Panc1 (cell line): Measurements from ENCODE around the gene COPZ1. TPM values are rescaled to one million over a fixed set of nuclear protein-coding genes. Genes with fewer than 3 reads are reported as not detected.
A peak's percentile ranks its signal among the peaks of the same experiment; 100 is the strongest.

Experiments used
- ATAC-seq: fragments of 200-7000 bp; cut with Tn5 transposase; 2 replicates; pipeline ENCODE4 v1.9.1; 2020; ENCODE audit warnings: mild to moderate bottlenecking, moderate library complexity
- Bru-seq: library from RNA; stranded (reverse); fragments of 400-500 nt; gene quantifications from one replicate; lab custom pipeline; 2021; lab: Mats Ljungman, UMichigan
- BruChase-seq, 2 experiments: library from RNA; stranded (reverse); fragments of 400-500 nt; gene quantifications; one replicate each; lab custom pipeline; 2021; lab: Mats Ljungman, UMichigan
- BruUV-seq: library from RNA; stranded (reverse); fragments of 400-500 nt; replicated peaks from 2 replicates; lab custom pipeline; 2021; lab: Mats Ljungman, UMichigan
- CTCF ChIA-PET: fragments of 300-600 bp; sonication (Branson Sonifier 250); formaldehyde crosslinking; loops from one replicate; lab custom pipeline; 2022; ENCODE audit warnings: antibody characterized with exemption; lab: Charles Lee
- POLR2A ChIA-PET: fragments of 300-600 bp; sonication (Branson Sonifier 250); formaldehyde crosslinking; loops from one replicate; lab custom pipeline; 2022; ENCODE audit warnings: antibody characterized with exemption; lab: Charles Lee
- DNase-seq: peaks from one replicate; pipeline ENCODE4 v3.0.0-alpha.2; 2010; ENCODE audit warnings: low read depth, low spot score
- H3K27ac ChIP-seq: 2 replicates; pipeline ENCODE4 v1.5.1; 2011; ENCODE audit warnings: mild to moderate bottlenecking, low read length, inconsistent platforms
- H3K27me3 ChIP-seq: fragments of 200-500 bp; sonication (Bioruptor generic); 2 replicates; pipeline ENCODE4 v1.6.0; 2014; ENCODE audit warnings: low read length, inconsistent platforms; ENCODE audit not compliant: control insufficient read depth, insufficient read depth
- H3K36me3 ChIP-seq: fragments of 200-500 bp; sonication (Bioruptor generic); 2 replicates; pipeline ENCODE4 v1.5.1; 2014; ENCODE audit warnings: inconsistent platforms, mild to moderate bottlenecking, low read length, moderate library complexity; ENCODE audit not compliant: control insufficient read depth, insufficient read depth
- H3K4me1 ChIP-seq: 2 replicates; pipeline ENCODE4 v1.5.1; 2011; ENCODE audit warnings: inconsistent platforms, mild to moderate bottlenecking, low read length, moderate library complexity; ENCODE audit not compliant: control insufficient read depth, insufficient read depth
- H3K4me3 ChIP-seq, 2 experiments: 2 replicates each; pipeline ENCODE4 v1.5.1; 2011 to 2012; ENCODE audit warnings: low read depth in 2 of 2, low read length in 2 of 2, mild to moderate bottlenecking in 2 of 2, inconsistent platforms in 1 of 2, moderate library complexity in 1 of 2
- H3K9me3 ChIP-seq: fragments of 200-500 bp; sonication (Bioruptor generic); 2 replicates; pipeline ENCODE4 v1.5.1; 2014; ENCODE audit warnings: low read depth, mild to moderate bottlenecking, inconsistent platforms, low read length, moderate library complexity; ENCODE audit not compliant: control insufficient read depth, insufficient read depth
- POLR2AphosphoS5 ChIP-seq: IDR thresholded peaks from 2 replicates; pipeline ENCODE4 v1.6.1; 2012; ENCODE audit warnings: mild to moderate bottlenecking, low read depth, low read length, moderate library complexity
- SIN3A ChIP-seq: IDR thresholded peaks from 2 replicates; pipeline ENCODE4 v1.6.1; 2012; ENCODE audit warnings: low read depth, mild to moderate bottlenecking, low read length, moderate library complexity, borderline replicate concordance; ENCODE audit not compliant: insufficient read depth
- TCF7L2 ChIP-seq: IDR thresholded peaks from 2 replicates; pipeline ENCODE4 v1.6.1; 2011; ENCODE audit warnings: mild to moderate bottlenecking, low read depth, low read length, inconsistent platforms
- in situ Hi-C: cut with HindIII; loops from 2 replicates; pipeline ENCODE4 v1.10.0; 2016; ENCODE audit warnings: low sequenced_read_pairs, low pct_unique_long_range_greater_than_20kb
- intact Hi-C: fragments of 100-400 bp; cut with micrococcal nuclease; formaldehyde crosslinking; loops from one replicate; pipeline ENCODE4 v1.10.0; 2022; ENCODE audit not compliant: unreplicated experiment
- long read RNA-seq: library from polyadenylated mRNA; unstranded; transcript quantifications from one replicate; pipeline ENCODE4 v2.0.0, GENCODE V29; 2021; ENCODE audit not compliant: unreplicated experiment
- polyA plus RNA-seq: library from polyadenylated mRNA; unstranded; fragments of >200 nt; gene quantifications from one replicate; pipeline ENCODE4 v1.2.1, GENCODE V29; 2012; ENCODE audit warnings: missing spikeins; ENCODE audit not compliant: insufficient read length
- total RNA-seq: library from RNA; stranded (reverse); gene quantifications from one replicate; pipeline ENCODE4 v1.2.1, GENCODE V29; 2021; ENCODE audit not compliant: unreplicated experiment
- TF ChIP-seq, protein P1 (sequence below), 2 experiments: IDR thresholded peaks; 2 replicates each; pipeline ENCODE4 v1.6.1; 2011 to 2012; ENCODE audit warnings: low read depth in 2 of 2, control low read depth in 1 of 2, low read length in 1 of 2, mild to moderate bottlenecking in 1 of 2, moderate library complexity in 1 of 2; ENCODE audit not compliant: insufficient read depth in 1 of 2
- TF ChIP-seq, protein P2 (sequence below): fragments of 450-650 bp; IDR thresholded peaks from 2 replicates; pipeline ENCODE4 v1.5.1; 2017; ENCODE audit warnings: mild to moderate bottlenecking

Gene COPZ1, protein sequence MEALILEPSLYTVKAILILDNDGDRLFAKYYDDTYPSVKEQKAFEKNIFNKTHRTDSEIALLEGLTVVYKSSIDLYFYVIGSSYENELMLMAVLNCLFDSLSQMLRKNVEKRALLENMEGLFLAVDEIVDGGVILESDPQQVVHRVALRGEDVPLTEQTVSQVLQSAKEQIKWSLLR
- total RNA-seq (175 TPM), Bru-seq, nascent RNA (percentile 87 among the genes with signal in this experiment), BruChase-seq, experiment 1, labeled RNA remaining after a 2-hour chase (percentile 94 among the genes with signal in this experiment), BruChase-seq, experiment 2, labeled RNA remaining after a 6-hour chase (percentile 98 among the genes with signal in this experiment)
- 147 TPM for polyA plus RNA-seq
- long read RNA-seq, transcript COPZ1-201 (9 exons, 1,897 nt), result major isoform, 108 of 256 reads
- long read RNA-seq, transcript COPZ1-202 (8 exons, 880 nt), result minor isoform, 8 of 256 reads
- long read RNA-seq, partial matches to known transcripts, result 12 of 256 reads
- long read RNA-seq, other reads (novel, unspliced or antisense), result 127 of 256 reads

DNA sequence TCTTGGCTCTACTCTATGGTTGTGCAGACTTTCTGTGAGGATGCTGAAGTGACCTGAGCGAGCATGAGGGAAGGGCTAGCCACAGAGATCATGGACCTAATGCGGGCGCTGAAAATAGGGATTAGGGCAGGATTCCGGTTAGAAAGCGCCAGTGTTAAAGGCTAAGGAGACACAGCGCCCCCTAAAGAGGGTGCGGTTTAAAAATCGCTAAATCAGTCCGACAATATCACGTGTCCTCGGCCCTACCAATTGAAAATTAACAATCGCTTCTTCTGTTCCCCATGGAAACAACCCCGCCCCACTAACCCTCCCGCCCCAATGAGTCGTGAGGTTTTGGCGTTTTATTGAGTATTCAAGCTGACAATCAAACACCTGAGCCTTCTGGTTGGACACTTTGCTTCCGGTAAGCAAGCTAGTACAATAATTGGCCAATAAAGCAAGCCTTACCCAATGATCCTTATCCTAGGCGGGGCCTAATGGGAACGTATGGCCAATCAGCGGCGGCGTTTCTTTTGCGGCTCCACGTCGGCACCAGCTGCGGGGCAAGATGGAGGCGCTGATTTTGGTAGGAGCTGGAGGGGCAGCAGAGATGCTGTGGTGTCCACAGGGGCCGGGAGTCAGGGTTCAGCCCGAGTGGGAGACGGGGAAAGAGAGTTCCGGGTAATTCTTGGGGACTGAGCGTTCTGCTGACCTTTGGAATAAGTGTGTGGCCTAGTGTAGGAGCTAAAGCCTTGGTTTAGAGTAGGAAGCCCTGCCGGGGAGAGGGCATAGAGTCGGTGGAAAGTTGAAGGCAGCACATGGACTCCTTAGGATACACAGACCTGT lies at the start of gene COPZ1:
TSS of gene COPZ1 (plus strand) at position 515 of the 825 bp plus-strand sequence. CDS start at position 548, 33 bp downstream.
- in situ Hi-C loops, result no loop called here
- intact Hi-C loops, result loop anchor here (2.0 kb wide), 1 partner anchor 36 kb away; no protein-coding TSS in a partner anchor
- Histone ChIP-seq H3K27ac (peak within 1 kb of the TSS; percentile 94), H3K9me3 (no peaks in the 10 kb centered on the region), H3K4me1 (peaks cover 18% of the 10 kb centered on the region), H3K27me3 (no peaks in the 10 kb centered on the region), H3K36me3 (peaks cover 3% of the 10 kb centered on the region), H3K4me3 (peak within 1 kb of the TSS; percentile 93 to 98)
- TF ChIP-seq POLR2AphosphoS5, result peak; percentile 90
- TF ChIP-seq SIN3A, result peak; percentile 68; the same call in 1 of the 2 replicates
- TF ChIP-seq, protein P1, sequence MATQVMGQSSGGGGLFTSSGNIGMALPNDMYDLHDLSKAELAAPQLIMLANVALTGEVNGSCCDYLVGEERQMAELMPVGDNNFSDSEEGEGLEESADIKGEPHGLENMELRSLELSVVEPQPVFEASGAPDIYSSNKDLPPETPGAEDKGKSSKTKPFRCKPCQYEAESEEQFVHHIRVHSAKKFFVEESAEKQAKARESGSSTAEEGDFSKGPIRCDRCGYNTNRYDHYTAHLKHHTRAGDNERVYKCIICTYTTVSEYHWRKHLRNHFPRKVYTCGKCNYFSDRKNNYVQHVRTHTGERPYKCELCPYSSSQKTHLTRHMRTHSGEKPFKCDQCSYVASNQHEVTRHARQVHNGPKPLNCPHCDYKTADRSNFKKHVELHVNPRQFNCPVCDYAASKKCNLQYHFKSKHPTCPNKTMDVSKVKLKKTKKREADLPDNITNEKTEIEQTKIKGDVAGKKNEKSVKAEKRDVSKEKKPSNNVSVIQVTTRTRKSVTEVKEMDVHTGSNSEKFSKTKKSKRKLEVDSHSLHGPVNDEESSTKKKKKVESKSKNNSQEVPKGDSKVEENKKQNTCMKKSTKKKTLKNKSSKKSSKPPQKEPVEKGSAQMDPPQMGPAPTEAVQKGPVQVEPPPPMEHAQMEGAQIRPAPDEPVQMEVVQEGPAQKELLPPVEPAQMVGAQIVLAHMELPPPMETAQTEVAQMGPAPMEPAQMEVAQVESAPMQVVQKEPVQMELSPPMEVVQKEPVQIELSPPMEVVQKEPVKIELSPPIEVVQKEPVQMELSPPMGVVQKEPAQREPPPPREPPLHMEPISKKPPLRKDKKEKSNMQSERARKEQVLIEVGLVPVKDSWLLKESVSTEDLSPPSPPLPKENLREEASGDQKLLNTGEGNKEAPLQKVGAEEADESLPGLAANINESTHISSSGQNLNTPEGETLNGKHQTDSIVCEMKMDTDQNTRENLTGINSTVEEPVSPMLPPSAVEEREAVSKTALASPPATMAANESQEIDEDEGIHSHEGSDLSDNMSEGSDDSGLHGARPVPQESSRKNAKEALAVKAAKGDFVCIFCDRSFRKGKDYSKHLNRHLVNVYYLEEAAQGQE (IDR thresholded peaks at IDR 0.05; ENCODE audit: insufficient read depth in 1 of 2, low read depth in 2 of 2, low read length in 1 of 2), result no peak; a peak in 1 of 4 replicates
- 0 out of 2 replicates have a peak, but pooled peaks have one; percentile 24 for TF ChIP-seq TCF7L2
- TF ChIP-seq, protein P2, sequence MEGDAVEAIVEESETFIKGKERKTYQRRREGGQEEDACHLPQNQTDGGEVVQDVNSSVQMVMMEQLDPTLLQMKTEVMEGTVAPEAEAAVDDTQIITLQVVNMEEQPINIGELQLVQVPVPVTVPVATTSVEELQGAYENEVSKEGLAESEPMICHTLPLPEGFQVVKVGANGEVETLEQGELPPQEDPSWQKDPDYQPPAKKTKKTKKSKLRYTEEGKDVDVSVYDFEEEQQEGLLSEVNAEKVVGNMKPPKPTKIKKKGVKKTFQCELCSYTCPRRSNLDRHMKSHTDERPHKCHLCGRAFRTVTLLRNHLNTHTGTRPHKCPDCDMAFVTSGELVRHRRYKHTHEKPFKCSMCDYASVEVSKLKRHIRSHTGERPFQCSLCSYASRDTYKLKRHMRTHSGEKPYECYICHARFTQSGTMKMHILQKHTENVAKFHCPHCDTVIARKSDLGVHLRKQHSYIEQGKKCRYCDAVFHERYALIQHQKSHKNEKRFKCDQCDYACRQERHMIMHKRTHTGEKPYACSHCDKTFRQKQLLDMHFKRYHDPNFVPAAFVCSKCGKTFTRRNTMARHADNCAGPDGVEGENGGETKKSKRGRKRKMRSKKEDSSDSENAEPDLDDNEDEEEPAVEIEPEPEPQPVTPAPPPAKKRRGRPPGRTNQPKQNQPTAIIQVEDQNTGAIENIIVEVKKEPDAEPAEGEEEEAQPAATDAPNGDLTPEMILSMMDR, result peak; percentile 94
- POLR2A ChIA-PET, result interaction anchor here (0.6 to 1.2 kb wide), 10 partner anchors 28 to 1485 kb away, joined by 3 to 21 read pairs (median 4); partner anchors contain the start of genes CBX5 and HNRNPA1
- CTCF ChIA-PET, result interaction anchor here (0.6 to 1.7 kb wide), 28 partner anchors 9 to 534 kb away, joined by 3 to 23 read pairs (median 6); partner anchors contain the start of genes CBX5, HNRNPA1 and NFE2
- DNase-seq, result peak; percentile 99
- BruUV-seq, result no TSS peak
- ATAC-seq, result peak; percentile 97

DNA sequence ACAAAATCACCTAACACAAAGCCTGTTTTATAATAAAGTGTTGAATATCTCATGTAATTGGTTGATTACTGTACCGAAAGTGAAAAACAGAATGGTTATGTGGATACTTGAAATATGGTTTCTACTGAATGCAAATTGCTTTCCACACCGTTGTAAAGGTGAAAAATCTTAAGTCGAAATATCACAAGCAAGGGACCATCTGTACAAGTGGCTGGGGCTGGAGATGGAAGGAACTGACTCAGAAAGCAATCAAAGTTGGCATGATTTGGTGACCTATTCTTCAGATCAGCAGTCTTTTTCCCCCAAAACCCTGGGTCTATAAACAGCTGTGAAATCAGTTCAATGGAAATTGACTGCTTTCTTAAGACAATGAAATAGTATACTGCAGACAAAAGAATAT lies 48.6 kb upstream of the COPZ1 start:
- ChIA-PET POLR2A (interaction anchor here (1.1 kb wide), 1 partner anchor 17 kb away, joined by 10 read pairs; no protein-coding TSS in a partner anchor), CTCF (no interaction called here)
- in situ Hi-C loops, result no loop called here
- no peak for ATAC-seq
- Histone ChIP-seq H3K4me1 (peaks cover 25% of the 10 kb centered on the region), H3K4me3 (no peak overlapping the region), H3K36me3 (peaks cover 29% of the 10 kb centered on the region), H3K27ac (peak overlapping the region; percentile 44; the same call in 1 of the 2 replicates), H3K9me3 (no peaks in the 10 kb centered on the region), H3K27me3 (no peaks in the 10 kb centered on the region)
- BruUV-seq, result TSS peak; percentile 1
- intact Hi-C loops, result no loop called here
- TF ChIP-seq POLR2AphosphoS5 (no peak), TCF7L2 (no peak), SIN3A (no peak)
- TF ChIP-seq, protein P1 (IDR thresholded peaks at IDR 0.05; ENCODE audit: insufficient read depth in 1 of 2, low read depth in 2 of 2, low read length in 1 of 2), result no peak
- TF ChIP-seq, protein P2, result no peak
- DNase-seq, result no peak
